ENCODE data around the gene POLR2I. TPM values are rescaled to one million over a fixed set of nuclear protein-coding genes. Genes with fewer than 3 reads are reported as not detected.

The POLR2I gene
- 10 to 100 TPM; 41.6 to 94.0 TPM for total RNA-seq

- Histone ChIP-seq H3K36me3 (no peaks in the 10 kb centered on the region), H3K27me3 (no peaks in the 10 kb centered on the region), H3K4me1 (peaks cover 13% of the 10 kb centered on the region), H3K9ac (ENCODE audit: low read depth in 2 of 2, low read length in 2 of 2) (peak within 1 kb of the TSS; percentile 86 to 98), H3K4me3 (peak within 1 kb of the TSS; percentile 75), H3K9me3 (no peaks in the 10 kb centered on the region), H3K27ac (peak within 1 kb of the TSS; percentile 68)
- TF ChIP-seq CTCF (IDR thresholded peaks at IDR 0.05), result no peak
- peak; percentile 99 for DNase-seq
- intact Hi-C loops (cut with DNase I), result loop anchor here (10.0 kb wide), 2 partner anchors 60 to 100 kb away; partner anchors contain the start of genes ALKBH6, THAP8 and WDR62
Observed at GRCh38 chr19:36114721-36115452, at the start of gene POLR2I. TSS of gene POLR2I (minus strand) at chr19:36114875. CDS start at chr19:36114856, 19 bp downstream.

GRCh38 chr19:36163813-36164212 is 49.1 kb upstream of the POLR2I start:
- intact Hi-C loops (cut with DNase I), result no loop called here
- H3K27ac ChIP-seq, result no peak overlapping the region
- H3K9me3 ChIP-seq, result no peaks in the 10 kb centered on the region
- no peak overlapping the region for H3K9ac ChIP-seq (ENCODE audit: low read depth in 2 of 2, low read length in 2 of 2)
- H3K4me3 ChIP-seq, result no peak overlapping the region
- H3K36me3 ChIP-seq, result no peaks in the 10 kb centered on the region
- no peaks in the 10 kb centered on the region for H3K27me3 ChIP-seq
- no peak for TF ChIP-seq CTCF (IDR thresholded peaks at IDR 0.05)
- no peak for DNase-seq
- no peaks in the 10 kb centered on the region for H3K4me1 ChIP-seq

GRCh38 chr19:36160821-36161596 is 46.3 kb upstream of the POLR2I start:
- H3K36me3 ChIP-seq, result no peaks in the 10 kb centered on the region
- H3K4me1 ChIP-seq, result no peaks in the 10 kb centered on the region
- no peak for TF ChIP-seq CTCF (IDR thresholded peaks at IDR 0.05)
- H3K27ac ChIP-seq, result no peak overlapping the region
- intact Hi-C loops (cut with DNase I), result no loop called here
- H3K9ac ChIP-seq (ENCODE audit: low read depth in 2 of 2, low read length in 2 of 2), result no peak overlapping the region
- H3K4me3 ChIP-seq, result no peak overlapping the region
- H3K27me3 ChIP-seq, result no peaks in the 10 kb centered on the region
- H3K9me3 ChIP-seq, result no peaks in the 10 kb centered on the region
- no peak for DNase-seq

GRCh38 chr19:36153126-36153525 is 38.5 kb upstream of the POLR2I start:
- Histone ChIP-seq H3K4me1 (no peaks in the 10 kb centered on the region), H3K4me3 (no peak overlapping the region), H3K9me3 (no peaks in the 10 kb centered on the region), H3K27me3 (no peaks in the 10 kb centered on the region), H3K36me3 (no peaks in the 10 kb centered on the region), H3K9ac (ENCODE audit: low read depth in 2 of 2, low read length in 2 of 2) (no peak overlapping the region), H3K27ac (peak overlapping the region; percentile 76)
- TF ChIP-seq CTCF (IDR thresholded peaks at IDR 0.05), result no peak
- no peak for DNase-seq
- intact Hi-C loops (cut with DNase I), result no loop called here

- Histone ChIP-seq H3K36me3 (no peaks in the 10 kb centered on the region), H3K9ac (ENCODE audit: low read depth in 2 of 2, low read length in 2 of 2) (peak within 1 kb of the TSS; percentile 55 to 73), H3K27ac (peak within 1 kb of the TSS; percentile 76), H3K27me3 (no peaks in the 10 kb centered on the region), H3K4me3 (peak within 1 kb of the TSS; percentile 22), H3K4me1 (no peaks in the 10 kb centered on the region), H3K9me3 (no peaks in the 10 kb centered on the region)
- no peak for TF ChIP-seq CTCF (IDR thresholded peaks at IDR 0.05)
- no peak for DNase-seq
- intact Hi-C loops (cut with DNase I), result no loop called here
Observed at GRCh38 chr19:36152352-36153091, 37.8 kb upstream of the POLR2I start, which contains the start of gene COX7A1. TSS of gene COX7A1 (minus strand) at chr19:36152447. CDS start at chr19:36152407, 40 bp downstream.

All from colonic mucosa (tissue), 4 donors.